ENCODE results near the gene NR2E3. TPM values are rescaled to one million over a fixed set of nuclear protein-coding genes. Genes with fewer than 3 reads are reported as not detected.
A peak's percentile ranks its signal among the peaks of the same experiment; 100 is the strongest.

Gene NR2E3
- total and polyA plus RNA-seq, 9 of the 15 experiments (the other 6 are each of a cell fraction or from before 2014, with no cell fraction given): not detected

DNA sequence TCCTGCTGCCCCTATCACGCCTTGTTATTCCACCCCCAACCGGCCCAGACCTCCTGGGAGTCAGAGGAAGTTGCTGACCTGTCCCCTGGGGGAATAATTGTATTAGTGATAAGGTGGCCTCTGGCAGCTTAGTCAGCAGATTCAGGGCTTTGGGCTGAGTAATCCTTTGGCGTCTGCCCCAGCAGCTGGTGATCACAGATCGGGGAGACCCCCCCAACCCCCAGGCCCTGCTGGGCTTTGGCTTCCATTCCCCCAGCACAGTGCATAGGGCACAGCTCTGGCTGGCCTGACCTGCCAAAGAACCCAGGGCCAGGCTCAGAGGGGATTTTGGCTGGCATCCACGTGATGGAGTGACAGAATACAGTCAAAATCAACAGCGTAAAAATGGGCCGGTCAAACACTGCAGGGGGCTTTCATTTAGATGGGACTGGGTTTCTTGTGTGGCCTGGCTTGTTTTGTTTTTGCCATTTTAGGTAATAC lies 3.9 kb upstream of the NR2E3 start (continued):
- TF ChIP-seq CCNT2 (IDR thresholded peaks at IDR 0.05; ENCODE audit: borderline replicate concordance, extremely low read depth, insufficient read length, low read depth, low read length) (no peak), ZNF134 (CRISPR knock-in tag; conservative IDR thresholded peaks at IDR 0.05) (no peak), ZNF696 (CRISPR knock-in tag; conservative IDR thresholded peaks at IDR 0.05) (no peak), MAFG (tag; conservative IDR thresholded peaks at IDR 0.05) (peak; percentile 87), WHSC1 (IDR thresholded peaks at IDR 0.05; ENCODE audit: low read length) (no peak), MAFF (IDR thresholded peaks at IDR 0.05; ENCODE audit: low read length) (peak; percentile 70), CBFA2T2 (conservative IDR thresholded peaks at IDR 0.05) (no peak), MYBL2 (IDR thresholded peaks at IDR 0.05; ENCODE audit: low read depth) (no peak), MYBL2 (CRISPR knock-in tag; IDR thresholded peaks at IDR 0.05; ENCODE audit: borderline replicate concordance) (no peak), TRIM24 (IDR thresholded peaks at IDR 0.05) (no peak), KAT8 (IDR thresholded peaks at IDR 0.05; ENCODE audit: low read depth) (no peak)
- TF ChIP-seq, protein P1, sequence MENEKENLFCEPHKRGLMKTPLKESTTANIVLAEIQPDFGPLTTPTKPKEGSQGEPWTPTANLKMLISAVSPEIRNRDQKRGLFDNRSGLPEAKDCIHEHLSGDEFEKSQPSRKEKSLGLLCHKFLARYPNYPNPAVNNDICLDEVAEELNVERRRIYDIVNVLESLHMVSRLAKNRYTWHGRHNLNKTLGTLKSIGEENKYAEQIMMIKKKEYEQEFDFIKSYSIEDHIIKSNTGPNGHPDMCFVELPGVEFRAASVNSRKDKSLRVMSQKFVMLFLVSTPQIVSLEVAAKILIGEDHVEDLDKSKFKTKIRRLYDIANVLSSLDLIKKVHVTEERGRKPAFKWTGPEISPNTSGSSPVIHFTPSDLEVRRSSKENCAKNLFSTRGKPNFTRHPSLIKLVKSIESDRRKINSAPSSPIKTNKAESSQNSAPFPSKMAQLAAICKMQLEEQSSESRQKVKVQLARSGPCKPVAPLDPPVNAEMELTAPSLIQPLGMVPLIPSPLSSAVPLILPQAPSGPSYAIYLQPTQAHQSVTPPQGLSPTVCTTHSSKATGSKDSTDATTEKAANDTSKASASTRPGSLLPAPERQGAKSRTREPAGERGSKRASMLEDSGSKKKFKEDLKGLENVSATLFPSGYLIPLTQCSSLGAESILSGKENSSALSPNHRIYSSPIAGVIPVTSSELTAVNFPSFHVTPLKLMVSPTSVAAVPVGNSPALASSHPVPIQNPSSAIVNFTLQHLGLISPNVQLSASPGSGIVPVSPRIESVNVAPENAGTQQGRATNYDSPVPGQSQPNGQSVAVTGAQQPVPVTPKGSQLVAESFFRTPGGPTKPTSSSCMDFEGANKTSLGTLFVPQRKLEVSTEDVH (IDR thresholded peaks at IDR 0.05; ENCODE audit: low read depth, partially characterized antibody): no peak
- TF ChIP-seq, protein P2, sequence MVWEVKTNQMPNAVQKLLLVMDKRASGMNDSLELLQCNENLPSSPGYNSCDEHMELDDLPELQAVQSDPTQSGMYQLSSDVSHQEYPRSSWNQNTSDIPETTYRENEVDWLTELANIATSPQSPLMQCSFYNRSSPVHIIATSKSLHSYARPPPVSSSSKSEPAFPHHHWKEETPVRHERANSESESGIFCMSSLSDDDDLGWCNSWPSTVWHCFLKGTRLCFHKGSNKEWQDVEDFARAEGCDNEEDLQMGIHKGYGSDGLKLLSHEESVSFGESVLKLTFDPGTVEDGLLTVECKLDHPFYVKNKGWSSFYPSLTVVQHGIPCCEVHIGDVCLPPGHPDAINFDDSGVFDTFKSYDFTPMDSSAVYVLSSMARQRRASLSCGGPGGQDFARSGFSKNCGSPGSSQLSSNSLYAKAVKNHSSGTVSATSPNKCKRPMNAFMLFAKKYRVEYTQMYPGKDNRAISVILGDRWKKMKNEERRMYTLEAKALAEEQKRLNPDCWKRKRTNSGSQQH (CRISPR knock-in tag; IDR thresholded peaks at IDR 0.05): no peak
- TF ChIP-seq, protein P3, sequence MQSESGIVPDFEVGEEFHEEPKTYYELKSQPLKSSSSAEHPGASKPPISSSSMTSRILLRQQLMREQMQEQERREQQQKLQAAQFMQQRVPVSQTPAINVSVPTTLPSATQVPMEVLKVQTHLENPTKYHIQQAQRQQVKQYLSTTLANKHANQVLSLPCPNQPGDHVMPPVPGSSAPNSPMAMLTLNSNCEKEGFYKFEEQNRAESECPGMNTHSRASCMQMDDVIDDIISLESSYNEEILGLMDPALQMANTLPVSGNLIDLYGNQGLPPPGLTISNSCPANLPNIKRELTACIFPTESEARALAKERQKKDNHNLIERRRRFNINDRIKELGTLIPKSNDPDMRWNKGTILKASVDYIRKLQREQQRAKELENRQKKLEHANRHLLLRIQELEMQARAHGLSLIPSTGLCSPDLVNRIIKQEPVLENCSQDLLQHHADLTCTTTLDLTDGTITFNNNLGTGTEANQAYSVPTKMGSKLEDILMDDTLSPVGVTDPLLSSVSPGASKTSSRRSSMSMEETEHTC (IDR thresholded peaks at IDR 0.05): no peak
- TF ChIP-seq, protein P4, sequence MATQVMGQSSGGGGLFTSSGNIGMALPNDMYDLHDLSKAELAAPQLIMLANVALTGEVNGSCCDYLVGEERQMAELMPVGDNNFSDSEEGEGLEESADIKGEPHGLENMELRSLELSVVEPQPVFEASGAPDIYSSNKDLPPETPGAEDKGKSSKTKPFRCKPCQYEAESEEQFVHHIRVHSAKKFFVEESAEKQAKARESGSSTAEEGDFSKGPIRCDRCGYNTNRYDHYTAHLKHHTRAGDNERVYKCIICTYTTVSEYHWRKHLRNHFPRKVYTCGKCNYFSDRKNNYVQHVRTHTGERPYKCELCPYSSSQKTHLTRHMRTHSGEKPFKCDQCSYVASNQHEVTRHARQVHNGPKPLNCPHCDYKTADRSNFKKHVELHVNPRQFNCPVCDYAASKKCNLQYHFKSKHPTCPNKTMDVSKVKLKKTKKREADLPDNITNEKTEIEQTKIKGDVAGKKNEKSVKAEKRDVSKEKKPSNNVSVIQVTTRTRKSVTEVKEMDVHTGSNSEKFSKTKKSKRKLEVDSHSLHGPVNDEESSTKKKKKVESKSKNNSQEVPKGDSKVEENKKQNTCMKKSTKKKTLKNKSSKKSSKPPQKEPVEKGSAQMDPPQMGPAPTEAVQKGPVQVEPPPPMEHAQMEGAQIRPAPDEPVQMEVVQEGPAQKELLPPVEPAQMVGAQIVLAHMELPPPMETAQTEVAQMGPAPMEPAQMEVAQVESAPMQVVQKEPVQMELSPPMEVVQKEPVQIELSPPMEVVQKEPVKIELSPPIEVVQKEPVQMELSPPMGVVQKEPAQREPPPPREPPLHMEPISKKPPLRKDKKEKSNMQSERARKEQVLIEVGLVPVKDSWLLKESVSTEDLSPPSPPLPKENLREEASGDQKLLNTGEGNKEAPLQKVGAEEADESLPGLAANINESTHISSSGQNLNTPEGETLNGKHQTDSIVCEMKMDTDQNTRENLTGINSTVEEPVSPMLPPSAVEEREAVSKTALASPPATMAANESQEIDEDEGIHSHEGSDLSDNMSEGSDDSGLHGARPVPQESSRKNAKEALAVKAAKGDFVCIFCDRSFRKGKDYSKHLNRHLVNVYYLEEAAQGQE (IDR thresholded peaks at IDR 0.05; ENCODE audit: borderline replicate concordance): peak; percentile 28; the same call in 1 of the 2 replicates
- TF ChIP-seq, protein P4 (CRISPR knock-in tag; IDR thresholded peaks at IDR 0.05; ENCODE audit: low read depth): no peak

Measured in K562 (cell line).